Testis (tissue), 2 donors: ENCODE measurements around the gene CENPS.
A peak's percentile ranks its signal among the peaks of the same experiment; 100 is the strongest.

Source experiments
- CTCF ChIP-seq, 3 experiments: fragments of 450-650 bp in 2 of 3; fragments of 200-600 bp in 1 of 3; sonication (generic) in 1 of 3; IDR thresholded peaks; one replicate each; pipeline ENCODE4 v1.5.1; 2016 to 2019; ENCODE audit warnings: antibody characterized with exemption in 3 of 3, mild to moderate bottlenecking in 2 of 3, moderate library complexity in 1 of 3
- POLR2A ChIP-seq: fragments of 450-650 bp; IDR thresholded peaks from one replicate; pipeline ENCODE4 v1.6.1; 2017; ENCODE audit warnings: antibody characterized with exemption, mild to moderate bottlenecking, moderate library complexity

GRCh38 chr1:10472220-10473144 lies 42.2 kb downstream of the CENPS start, which contains the start of gene DFFA:
- TF ChIP-seq POLR2A (peak; percentile 65), CTCF (IDR thresholded peaks at IDR 0.05) (no peak)
